GM18502 (cell line): ENCODE data around the gene NBEA.

ENCODE experiments used
- ATAC-seq: cut with Tn5 transposase; IDR thresholded peaks from one replicate; pipeline ENCODE4 v1.9.1; 2021; ENCODE audit warnings: mild to moderate bottlenecking; ENCODE audit not compliant: unreplicated experiment, poor library complexity

The NBEA gene

DNA sequence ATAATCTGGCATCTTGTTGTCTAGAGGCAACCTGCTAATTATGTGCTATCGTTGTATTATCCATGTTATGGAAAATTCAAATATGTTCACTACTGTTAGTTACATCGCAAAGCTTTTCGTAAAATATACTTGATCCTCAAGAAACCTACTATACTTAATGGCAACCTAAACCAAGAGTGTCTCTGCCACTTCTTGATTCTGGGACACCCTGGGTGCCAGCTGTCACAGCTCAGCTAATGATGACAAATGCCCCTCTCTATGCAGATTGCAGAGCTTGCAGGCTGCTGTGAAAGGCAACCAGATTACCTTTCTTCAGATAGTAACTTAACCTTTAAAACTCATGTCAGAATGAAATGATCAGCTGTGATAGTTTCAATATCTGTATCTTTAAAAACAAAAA, 543.4 kb downstream of the NBEA start:
- ATAC-seq, result no peak

DNA sequence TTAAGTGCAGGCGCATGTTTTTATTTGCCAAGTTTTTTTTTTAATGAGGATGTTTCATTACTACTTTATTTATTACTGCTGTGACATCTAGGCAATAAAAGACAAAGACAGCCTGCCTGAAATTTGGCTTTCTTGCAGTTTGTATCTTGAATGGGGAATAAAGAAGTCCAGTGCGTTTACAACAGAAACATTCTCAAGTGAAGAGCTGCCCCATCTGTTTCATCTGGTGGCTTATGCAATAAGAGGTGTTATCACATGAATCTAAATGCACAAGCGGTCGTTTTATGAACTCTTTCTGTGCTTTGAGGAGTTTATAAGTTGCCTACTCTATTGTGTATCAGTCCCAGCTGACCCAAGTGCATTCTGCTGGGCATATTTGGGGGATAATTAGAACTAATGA, 547.0 kb downstream of the NBEA start:
- no peak for ATAC-seq

- ATAC-seq, result no peak
Measured at GRCh38 chr13:35496006-35496405, 553.9 kb downstream of the NBEA start.

GRCh38 chr13:35496761-35497386, 554.8 kb downstream of the NBEA start:
- ATAC-seq, result no peak

DNA sequence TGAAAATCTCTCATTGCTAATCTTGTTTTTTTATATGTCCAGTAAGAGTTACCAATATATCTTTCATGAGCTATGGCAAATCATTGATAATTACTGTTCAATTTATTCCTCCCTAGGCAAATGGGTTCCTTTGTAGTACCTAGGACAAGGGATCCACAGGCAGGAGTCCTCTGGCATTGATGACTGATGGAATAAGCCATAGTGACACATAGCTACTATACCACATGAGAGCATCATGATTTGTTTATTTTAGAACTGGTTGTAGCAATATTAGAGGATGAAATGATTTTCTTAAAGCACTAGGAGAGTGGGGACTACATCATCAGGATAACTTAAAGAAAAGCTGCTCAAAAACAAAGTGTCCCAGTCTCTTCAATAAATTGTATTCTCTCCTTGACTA, 556.2 kb downstream of the NBEA start:
- no peak for ATAC-seq

DNA sequence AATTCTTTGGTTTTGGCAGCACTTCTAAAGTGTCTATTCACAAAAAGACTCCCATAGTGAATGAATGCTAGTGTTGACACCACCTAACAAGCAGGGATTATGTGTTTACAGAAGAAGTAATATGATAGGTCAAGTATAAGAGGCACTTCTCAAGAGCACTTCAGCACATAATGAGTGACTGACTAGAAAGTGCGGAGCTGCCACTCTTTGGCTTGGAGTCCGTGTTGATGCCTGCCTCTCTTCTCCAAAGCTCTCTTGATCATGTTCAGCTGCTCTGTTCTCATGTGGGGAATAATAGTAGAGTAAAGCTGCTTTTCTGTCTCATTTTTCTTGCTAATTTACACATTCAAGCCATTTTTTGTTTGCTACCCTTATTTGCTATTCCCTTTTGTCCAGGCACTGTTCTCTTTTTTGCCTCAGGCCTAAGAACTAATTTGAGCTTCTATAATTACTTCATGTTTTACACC, 557.2 kb downstream of the NBEA start:
- no peak for ATAC-seq

GRCh38 chr13:35499676-35500075, 557.6 kb downstream of the NBEA start:
- ATAC-seq, result no peak

GRCh38 chr13:35500144-35500543, 558.1 kb downstream of the NBEA start:
- no peak for ATAC-seq

DNA sequence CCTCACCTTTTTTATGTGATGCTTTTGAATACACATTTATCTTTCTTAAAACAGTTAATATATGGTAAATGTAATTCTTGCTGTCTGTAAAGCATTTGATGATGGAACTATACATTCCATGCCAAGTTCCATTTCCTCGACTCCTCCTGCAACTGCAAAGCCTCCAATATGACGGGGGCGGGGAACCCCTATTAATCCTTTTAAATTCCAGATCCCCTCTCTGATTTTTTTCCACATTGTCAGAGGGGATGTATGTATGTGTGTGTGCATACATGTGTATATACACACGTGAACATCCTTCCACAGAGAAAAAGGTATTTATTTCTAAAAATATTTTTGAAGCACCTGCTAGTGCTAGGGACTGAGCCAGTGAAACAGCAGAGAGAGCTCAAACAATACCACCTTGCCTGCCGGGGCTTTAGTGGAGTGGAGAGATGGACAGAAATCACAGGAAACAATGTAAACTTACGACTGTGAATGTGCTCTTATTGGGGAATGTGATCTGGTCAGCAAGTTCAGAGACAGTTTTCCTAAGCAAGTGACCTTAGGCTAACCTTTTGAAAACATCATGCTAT, 559.7 kb downstream of the NBEA start:
- ATAC-seq, result no peak

DNA sequence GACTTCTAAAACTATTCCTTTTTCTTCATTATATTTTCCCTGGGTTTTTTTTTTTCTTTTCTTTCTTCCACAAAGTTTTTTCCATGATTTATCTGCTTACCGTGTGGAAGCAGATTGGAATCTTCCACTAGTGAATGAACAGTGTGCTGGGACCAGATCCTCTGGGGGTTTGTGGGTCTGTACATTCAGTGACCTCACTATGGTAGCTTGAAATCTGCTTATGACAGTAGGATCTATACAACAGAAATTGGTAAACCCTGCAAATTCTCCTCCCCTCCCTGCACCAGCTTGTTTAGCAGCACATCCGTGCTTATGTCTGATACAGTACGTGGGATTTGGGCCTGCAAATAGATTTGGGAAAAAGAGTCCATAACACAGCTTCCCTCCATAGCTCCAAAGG, 560.4 kb downstream of the NBEA start:
- ATAC-seq, result no peak

DNA sequence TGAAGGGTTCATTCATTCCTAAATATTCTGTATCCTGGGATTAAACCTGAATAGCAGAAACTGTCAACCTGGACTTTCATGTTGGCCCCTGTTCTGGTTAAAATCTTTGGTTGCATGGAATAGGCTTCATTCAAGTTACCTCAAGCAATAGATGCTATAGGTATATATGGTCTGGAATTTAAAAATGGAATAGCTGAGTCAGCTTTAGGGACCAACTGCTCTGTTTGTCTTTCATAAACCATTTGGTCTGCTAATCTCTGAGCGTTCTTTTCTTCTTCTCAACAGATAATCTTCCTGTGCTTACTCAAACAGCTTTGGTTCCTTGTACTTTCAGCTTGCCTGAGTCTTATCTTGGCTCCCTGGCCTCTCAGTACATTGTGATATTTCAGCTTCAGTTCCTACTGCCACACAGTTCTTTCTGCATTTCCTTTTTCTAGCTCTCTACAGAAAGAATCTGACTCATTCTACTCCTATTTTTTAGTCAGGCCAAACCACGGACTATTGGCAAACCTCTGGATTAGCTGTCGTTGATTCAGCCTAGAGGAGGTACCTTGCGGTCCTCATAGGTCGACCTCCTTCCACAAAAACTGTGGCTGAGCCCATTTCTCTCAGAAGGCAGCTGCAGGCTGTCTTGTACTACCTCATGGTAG, 570.3 kb downstream of the NBEA start:
- no peak for ATAC-seq

- no peak for ATAC-seq
Measured at GRCh38 chr13:35514061-35514477, 572.0 kb downstream of the NBEA start.

DNA sequence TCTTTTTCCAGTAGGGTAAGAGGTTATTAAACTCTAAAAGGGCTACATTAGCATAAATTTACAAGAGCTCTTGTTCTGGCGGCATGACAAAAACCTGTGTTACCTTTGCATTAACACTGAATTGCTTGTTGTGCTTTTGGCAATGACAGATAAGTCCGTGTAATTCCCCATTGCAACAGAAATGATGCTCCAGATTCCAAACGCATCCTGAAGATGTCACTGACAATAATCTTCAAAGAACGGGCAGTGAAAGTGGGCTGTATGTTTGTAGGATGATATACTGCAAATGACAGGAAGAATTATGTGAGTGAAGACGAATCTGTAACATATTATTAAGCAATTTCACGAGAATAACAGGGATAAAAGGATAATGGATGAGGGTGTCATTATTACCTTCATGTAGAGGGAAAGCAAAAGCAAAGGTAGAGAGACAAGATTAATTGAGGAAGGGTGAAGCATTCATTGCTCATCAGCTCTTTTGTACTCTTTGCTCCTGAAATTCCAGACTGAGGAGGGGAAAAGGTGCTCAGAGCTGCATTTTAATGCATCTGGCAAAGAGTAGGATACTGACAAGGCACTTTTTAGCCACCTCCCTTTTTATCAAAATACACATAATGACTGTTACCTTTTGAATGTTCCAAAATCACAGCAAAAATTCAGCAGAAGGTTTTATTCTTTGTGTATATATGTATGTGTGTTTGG, 572.9 kb downstream of the NBEA start:
- no peak for ATAC-seq

DNA sequence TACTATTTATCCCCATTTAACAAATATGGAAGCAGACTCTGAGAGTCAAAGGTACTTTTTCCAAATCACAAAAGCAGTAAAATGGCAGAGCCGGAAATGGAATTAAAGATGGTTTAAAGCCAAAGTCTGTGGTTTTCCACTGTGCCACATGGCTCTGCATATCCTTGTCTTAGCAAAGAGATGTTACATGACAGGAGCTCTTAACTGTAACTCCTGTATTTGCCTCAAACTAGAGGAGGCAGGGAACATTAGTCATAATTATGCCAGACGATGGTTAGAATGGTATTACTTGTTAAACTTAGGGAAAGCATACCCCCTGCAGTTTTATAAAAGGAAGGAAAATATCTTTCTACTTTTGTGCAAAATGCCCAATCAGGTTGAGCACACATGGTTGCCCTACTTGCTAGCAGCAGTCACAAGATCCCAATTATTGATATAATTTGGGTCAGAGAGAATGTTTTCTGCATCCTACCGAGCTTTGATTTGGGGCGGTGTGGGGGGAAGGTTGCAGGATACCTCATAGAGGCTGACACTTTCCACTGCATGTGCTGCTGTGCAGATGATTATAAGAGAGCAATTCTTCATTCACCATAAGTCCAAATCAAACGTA, 576.4 kb downstream of the NBEA start:
- no peak for ATAC-seq

GRCh38 chr13:35524171-35524570, 582.1 kb downstream of the NBEA start:
- ATAC-seq, result no peak

- no peak for ATAC-seq
Measured at GRCh38 chr13:35526577-35526976, 584.5 kb downstream of the NBEA start.

DNA sequence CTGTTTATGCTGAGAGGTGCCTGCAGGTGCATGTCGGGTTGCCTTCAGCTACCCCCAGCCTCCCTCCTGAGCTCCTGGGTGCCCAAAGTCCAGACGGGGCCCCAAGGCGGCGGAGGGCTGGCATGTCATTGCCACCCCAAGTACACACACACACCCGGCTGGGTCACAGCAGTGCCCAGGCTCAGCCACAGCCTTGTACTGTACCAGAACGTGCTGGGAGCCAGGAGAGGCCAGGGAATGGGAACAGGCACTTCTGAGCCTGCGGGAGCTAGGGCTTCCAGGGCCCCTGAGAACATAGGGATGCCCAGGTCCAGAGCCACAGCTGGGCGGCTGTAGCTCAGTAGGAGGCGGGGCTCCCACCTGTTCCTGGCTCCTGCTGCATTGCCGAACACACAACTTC, 585.4 kb downstream of the NBEA start:
- no peak for ATAC-seq

- no peak for ATAC-seq
Measured at GRCh38 chr13:35530147-35530546, 588.1 kb downstream of the NBEA start.

DNA sequence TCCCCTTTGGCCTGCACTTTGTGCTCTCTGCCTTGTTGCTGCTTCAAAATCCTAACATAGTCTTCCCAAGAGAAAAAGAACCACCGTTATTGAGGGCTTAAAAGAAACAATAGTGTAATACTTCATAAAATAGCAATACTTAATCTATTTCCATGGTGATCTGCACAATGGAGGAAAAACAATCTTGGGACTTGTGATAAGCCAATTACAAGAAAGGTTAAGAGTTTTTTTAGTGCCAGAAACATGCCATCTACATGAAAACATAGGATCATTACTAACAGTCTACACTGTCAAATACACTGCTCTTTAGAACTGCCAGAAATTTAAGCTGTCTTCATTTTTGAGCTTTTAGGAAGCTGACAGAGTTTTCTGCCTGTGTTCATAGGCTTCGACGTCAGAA, 588.5 kb downstream of the NBEA start:
- no peak for ATAC-seq

GRCh38 chr13:35531526-35531925, 589.5 kb downstream of the NBEA start:
- no peak for ATAC-seq

GRCh38 chr13:35534343-35534742, 592.3 kb downstream of the NBEA start:
- no peak for ATAC-seq
